GM21737 (cell line): Measurements from ENCODE around the gene PSMB2.
A peak's percentile ranks its signal among the peaks of the same experiment; 100 is the strongest.

Source experiments
- ATAC-seq: cut with Tn5 transposase; IDR thresholded peaks from one replicate; pipeline ENCODE4 v1.9.1; 2021; ENCODE audit warnings: mild to moderate bottlenecking, moderate library complexity; ENCODE audit not compliant: unreplicated experiment

PSMB2 gene

GRCh38 chr1:35557611-35558373 is 83.5 kb downstream of the PSMB2 start, which contains the start of gene NCDN:
TSS of gene NCDN (plus strand) at chr1:35557799. CDS start at chr1:35558191, 392 bp downstream.
- peak; percentile 71 for ATAC-seq

- peak; percentile 69 for ATAC-seq
These were observed 84.2 kb downstream of the PSMB2 start, which contains the start of gene KIAA0319L for GRCh38 chr1:35557118-35557610. TSS of gene KIAA0319L (minus strand) at chr1:35557403. CDS start at chr1:35554491, 2,912 bp downstream.

DNA sequence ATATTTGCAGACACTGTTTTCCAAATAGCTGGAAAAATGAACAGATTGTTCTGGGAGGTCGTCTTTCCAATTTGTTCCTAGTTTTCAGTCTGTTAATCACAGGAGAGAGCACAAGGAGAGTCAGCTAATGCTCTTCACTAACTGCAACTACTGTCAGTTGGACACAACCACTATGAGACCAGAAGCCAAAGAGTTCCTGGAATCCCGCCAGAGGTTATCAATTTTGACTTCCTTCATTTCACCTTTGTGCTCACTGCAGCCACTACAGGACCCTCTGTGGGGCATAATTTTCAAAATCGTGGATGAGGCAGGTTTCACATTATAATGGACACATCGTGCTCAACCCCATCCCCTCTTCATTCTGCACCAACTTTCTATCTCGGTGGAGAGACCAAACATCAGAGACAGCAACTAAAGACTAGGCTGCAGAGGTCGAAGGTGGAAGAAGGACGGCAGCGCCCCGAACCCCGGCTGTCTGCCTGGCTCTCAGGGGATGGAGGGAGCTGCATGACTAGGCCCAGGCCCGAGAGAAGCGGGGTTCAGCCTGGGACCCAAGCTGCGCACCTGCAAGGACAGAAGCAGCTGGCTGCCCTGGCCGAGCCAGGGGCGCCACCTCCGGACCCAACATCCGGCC is 84.7 kb downstream of the PSMB2 start:
- ATAC-seq, result no peak

GRCh38 chr1:35555601-35556477 is 85.5 kb downstream of the PSMB2 start:
- no peak for ATAC-seq

- ATAC-seq, result no peak
These were observed 86.1 kb downstream of the PSMB2 start for GRCh38 chr1:35555212-35555584.

DNA sequence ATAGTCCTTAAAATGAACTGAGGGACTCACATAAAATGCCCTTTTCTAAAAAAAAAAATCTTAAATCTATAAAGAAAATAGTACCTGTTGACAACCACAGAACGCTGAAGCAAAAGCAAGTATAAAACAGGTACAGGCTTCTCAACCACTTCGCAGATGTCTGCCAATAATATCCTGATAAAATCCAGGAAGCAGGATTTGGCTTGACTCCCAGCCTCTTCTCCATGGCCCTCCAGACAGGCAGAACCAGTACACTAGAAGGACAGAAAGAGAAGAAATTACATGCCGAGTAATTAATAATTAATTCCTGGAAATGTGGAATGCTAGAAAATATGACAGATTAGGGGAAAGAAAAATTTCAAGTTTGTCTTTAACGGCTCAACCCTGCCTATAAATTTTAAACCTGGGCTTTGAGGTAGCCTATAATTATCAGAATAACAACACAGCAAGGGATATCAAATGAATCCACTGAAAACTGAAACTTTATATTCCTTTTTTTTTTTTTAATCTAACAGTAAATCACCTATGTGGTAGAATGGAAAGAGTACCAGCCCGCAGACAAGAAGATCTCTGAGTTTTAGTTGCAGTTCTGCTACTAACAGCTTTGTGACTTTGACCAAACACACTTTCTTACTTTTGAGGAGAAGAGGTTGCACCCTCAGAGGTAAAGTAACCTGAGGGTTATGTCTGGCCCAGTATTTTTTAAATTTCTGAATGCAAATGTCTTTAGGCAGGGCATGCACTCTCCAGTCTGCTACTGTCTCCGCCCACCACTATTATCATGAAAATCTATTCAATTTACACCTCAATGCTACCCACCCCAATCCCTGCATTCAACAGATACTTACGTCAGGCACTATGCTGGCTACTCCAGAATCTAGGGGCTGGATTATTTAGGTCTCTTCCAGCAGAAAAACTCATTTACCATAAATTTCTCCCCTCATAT is 86.8 kb downstream of the PSMB2 start:
- no peak for ATAC-seq

DNA sequence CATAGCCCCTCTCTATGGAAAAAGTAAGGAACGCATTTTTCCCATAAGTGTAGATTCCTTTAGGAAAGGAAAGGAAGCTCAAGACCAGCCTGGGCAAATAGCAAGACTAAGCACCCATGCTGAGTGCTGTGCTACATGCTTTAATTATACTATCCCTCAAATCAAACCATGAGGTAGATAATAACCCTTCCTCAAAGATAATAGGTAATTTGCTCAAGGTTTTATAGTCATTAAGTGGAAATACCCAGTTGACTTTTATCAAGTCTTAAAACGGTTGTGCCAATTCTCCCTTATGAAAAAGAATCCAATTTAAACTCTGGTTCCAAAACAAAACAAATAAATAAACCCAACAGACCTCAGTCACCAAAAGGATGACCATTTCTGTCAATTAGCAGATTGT is 87.5 kb downstream of the PSMB2 start:
- no peak for ATAC-seq
